OCI-LY3 (cell line): ENCODE measurements around the gene FES.

Source experiments
- H2AFZ ChIP-seq: fragments of 200-600, 300-600 bp; shearing (Covaris generic); 2 replicates; pipeline ENCODE4 v1.6.0; 2014; ENCODE audit warnings: antibody characterized with exemption, low read depth, low read length
- H3K27ac ChIP-seq: fragments of 200-600, 300-600 bp; sonication (generic); 2 replicates; pipeline ENCODE4 v1.5.1; 2014; ENCODE audit warnings: mild to moderate bottlenecking, low read length, moderate library complexity, mixed read lengths
- H3K27me3 ChIP-seq: fragments of 200-600, 300-600 bp; sonication (generic); 2 replicates; pipeline ENCODE4 v1.6.1; 2014; ENCODE audit warnings: low read depth, low read length, mixed read lengths
- H3K36me3 ChIP-seq: fragments of 200-600, 300-600 bp; sonication (generic); replicated peaks from 2 replicates; pipeline ENCODE3; 2014; ENCODE audit warnings: low read depth, low read length, mixed read lengths
- H3K4me1 ChIP-seq: fragments of 300-600, 200-600 bp; sonication (generic); 2 replicates; pipeline ENCODE4 v1.6.1; 2014; ENCODE audit warnings: low read length, mixed read lengths
- H3K4me2 ChIP-seq: fragments of 200-600, 300-600 bp; sonication (generic); 2 replicates; pipeline ENCODE4 v1.6.1; 2014; ENCODE audit warnings: low read length, mixed read lengths
- H3K4me3 ChIP-seq: fragments of 300-600, 200-600 bp; sonication (generic); 2 replicates; pipeline ENCODE4 v1.5.1; 2014; ENCODE audit warnings: antibody characterized with exemption, mild to moderate bottlenecking, low read length, moderate library complexity
- H3K79me2 ChIP-seq: fragments of 300-600, 200-600 bp; shearing (Covaris generic); 2 replicates; pipeline ENCODE4 v1.6.1; 2014; ENCODE audit warnings: mild to moderate bottlenecking, low read length, mixed read lengths
- H3K9ac ChIP-seq: fragments of 300-600, 200-600 bp; shearing (Covaris generic); 2 replicates; pipeline ENCODE4 v1.6.0; 2014; ENCODE audit warnings: mild to moderate bottlenecking, low read length, moderate library complexity
- H3K9me3 ChIP-seq: fragments of 200-600, 300-600 bp; shearing (Covaris generic); 2 replicates; pipeline ENCODE4 v1.6.1; 2014; ENCODE audit warnings: low read length, mixed read lengths; ENCODE audit not compliant: insufficient read depth
- H4K20me1 ChIP-seq: fragments of 200-600, 300-600 bp; sonication (generic); 2 replicates; pipeline ENCODE4 v1.6.1; 2016; ENCODE audit warnings: low read length, mixed read lengths; ENCODE audit not compliant: insufficient read depth
- CTCF ChIP-seq: fragments of 200-600, 300-600 bp; sonication (generic); IDR thresholded peaks from 2 replicates; pipeline ENCODE4 v1.5.1; 2014; ENCODE audit warnings: antibody characterized with exemption, low read length, low read depth
- EZH2phosphoT487 ChIP-seq: fragments of 200-600 bp; shearing (Covaris generic); IDR thresholded peaks from 2 replicates; pipeline ENCODE4 v1.6.1; 2018; ENCODE audit warnings: antibody characterized with exemption, mixed run types, low read depth

Gene FES

GRCh38 chr15:90851114-90851513 lies 33.2 kb upstream of the FES start:
- H3K79me2 ChIP-seq: no peaks in the 10 kb centered on the region
- no peaks in the 10 kb centered on the region for H4K20me1 ChIP-seq
- H3K9me3 ChIP-seq: no peaks in the 10 kb centered on the region
- H3K4me3 ChIP-seq: no peak overlapping the region
- H3K27ac ChIP-seq: no peak overlapping the region
- H2AFZ ChIP-seq: no peak overlapping the region
- H3K4me2 ChIP-seq: no peak overlapping the region
- peaks cover 18% of the 10 kb centered on the region for H3K4me1 ChIP-seq
- no peaks in the 10 kb centered on the region for H3K36me3 ChIP-seq
- TF ChIP-seq CTCF: no peak
- TF ChIP-seq EZH2phosphoT487: no peak
- H3K27me3 ChIP-seq: peaks cover 27% of the 10 kb centered on the region
- no peak overlapping the region for H3K9ac ChIP-seq

GRCh38 chr15:90851940-90852339 lies 32.4 kb upstream of the FES start:
- H3K9me3 ChIP-seq: no peaks in the 10 kb centered on the region
- H4K20me1 ChIP-seq: no peaks in the 10 kb centered on the region
- H3K4me3 ChIP-seq: no peak overlapping the region
- no peak overlapping the region for H3K4me2 ChIP-seq
- peaks cover 27% of the 10 kb centered on the region for H3K27me3 ChIP-seq
- TF ChIP-seq EZH2phosphoT487: no peak
- TF ChIP-seq CTCF: no peak
- no peak overlapping the region for H2AFZ ChIP-seq
- no peaks in the 10 kb centered on the region for H3K79me2 ChIP-seq
- peaks cover 24% of the 10 kb centered on the region for H3K4me1 ChIP-seq
- H3K36me3 ChIP-seq: no peaks in the 10 kb centered on the region
- H3K9ac ChIP-seq: no peak overlapping the region
- no peak overlapping the region for H3K27ac ChIP-seq

DNA sequence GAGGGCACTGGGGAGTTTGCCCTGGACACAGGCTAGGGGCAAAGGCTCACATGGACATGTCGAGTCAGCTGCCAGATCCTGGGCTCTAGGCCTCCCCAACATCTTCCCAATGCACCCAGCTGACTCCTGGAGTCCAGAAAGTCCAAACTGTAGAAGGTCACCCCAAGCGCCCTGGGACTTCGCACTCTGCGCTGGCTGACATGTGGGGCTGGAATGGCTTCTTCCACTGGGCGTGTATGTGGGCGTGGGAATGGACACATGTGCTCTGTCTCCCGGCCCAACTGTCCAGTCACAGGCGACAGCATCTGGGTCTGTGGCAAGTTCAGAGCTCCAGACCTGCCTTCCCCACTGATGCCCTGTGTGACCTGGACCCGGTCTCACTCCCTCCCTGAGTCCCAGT lies 29.2 kb upstream of the FES start:
- no peak overlapping the region for H3K4me3 ChIP-seq
- H3K27me3 ChIP-seq: peaks cover 27% of the 10 kb centered on the region
- peaks cover 24% of the 10 kb centered on the region for H3K4me1 ChIP-seq
- no peaks in the 10 kb centered on the region for H3K36me3 ChIP-seq
- H3K4me2 ChIP-seq: no peak overlapping the region
- H3K9me3 ChIP-seq: no peaks in the 10 kb centered on the region
- TF ChIP-seq CTCF (no peak), EZH2phosphoT487 (no peak)
- no peak overlapping the region for H2AFZ ChIP-seq
- H3K9ac ChIP-seq: no peak overlapping the region
- H4K20me1 ChIP-seq: no peaks in the 10 kb centered on the region
- no peak overlapping the region for H3K27ac ChIP-seq
- H3K79me2 ChIP-seq: no peaks in the 10 kb centered on the region

DNA sequence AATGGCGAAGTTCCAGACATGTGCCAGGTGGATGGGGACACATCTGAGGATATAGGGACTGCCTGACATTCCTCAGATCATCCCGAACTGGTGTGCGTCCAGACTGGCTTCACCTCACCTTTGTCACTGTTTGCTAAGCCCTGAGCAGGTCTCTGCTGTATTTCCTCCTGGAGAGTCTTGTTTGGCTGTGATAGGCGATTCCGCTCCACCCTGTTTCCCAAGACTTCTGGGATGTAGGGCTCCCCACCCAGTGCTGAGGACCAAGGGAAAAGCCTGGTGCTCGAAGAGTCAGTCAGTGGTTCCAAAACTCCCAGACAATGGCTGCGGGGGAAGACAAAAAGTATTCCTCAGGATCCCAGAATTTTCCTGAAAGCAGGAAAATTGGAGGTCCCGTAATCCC lies 27.0 kb upstream of the FES start:
- TF ChIP-seq CTCF (no peak), EZH2phosphoT487 (no peak)
- H3K9ac ChIP-seq: no peak overlapping the region
- no peaks in the 10 kb centered on the region for H4K20me1 ChIP-seq
- H3K79me2 ChIP-seq: no peaks in the 10 kb centered on the region
- no peak overlapping the region for H3K4me3 ChIP-seq
- no peaks in the 10 kb centered on the region for H3K9me3 ChIP-seq
- H3K36me3 ChIP-seq: no peaks in the 10 kb centered on the region
- no peak overlapping the region for H3K27ac ChIP-seq
- H3K4me1 ChIP-seq: peaks cover 20% of the 10 kb centered on the region
- H3K27me3 ChIP-seq: peaks cover 7% of the 10 kb centered on the region
- H3K4me2 ChIP-seq: no peak overlapping the region
- H2AFZ ChIP-seq: no peak overlapping the region
